AG10803 (cell line): ENCODE results near the gene FAM78A.

Source experiments
- DNase-seq: peaks from one replicate; pipeline ENCODE4 v3.0.0; 2010; ENCODE audit warnings: low read depth
- H3K4me3 ChIP-seq: 2 replicates; pipeline ENCODE4 v1.5.1; 2011; ENCODE audit warnings: mild to moderate bottlenecking, low read length, control low read depth
- TF ChIP-seq, protein P1 (sequence below): conservative IDR thresholded peaks from 2 replicates; pipeline ENCODE4 v1.5.1; 2011; ENCODE audit warnings: mild to moderate bottlenecking, low read length, control low read depth, inconsistent platforms

FAM78A gene

DNA sequence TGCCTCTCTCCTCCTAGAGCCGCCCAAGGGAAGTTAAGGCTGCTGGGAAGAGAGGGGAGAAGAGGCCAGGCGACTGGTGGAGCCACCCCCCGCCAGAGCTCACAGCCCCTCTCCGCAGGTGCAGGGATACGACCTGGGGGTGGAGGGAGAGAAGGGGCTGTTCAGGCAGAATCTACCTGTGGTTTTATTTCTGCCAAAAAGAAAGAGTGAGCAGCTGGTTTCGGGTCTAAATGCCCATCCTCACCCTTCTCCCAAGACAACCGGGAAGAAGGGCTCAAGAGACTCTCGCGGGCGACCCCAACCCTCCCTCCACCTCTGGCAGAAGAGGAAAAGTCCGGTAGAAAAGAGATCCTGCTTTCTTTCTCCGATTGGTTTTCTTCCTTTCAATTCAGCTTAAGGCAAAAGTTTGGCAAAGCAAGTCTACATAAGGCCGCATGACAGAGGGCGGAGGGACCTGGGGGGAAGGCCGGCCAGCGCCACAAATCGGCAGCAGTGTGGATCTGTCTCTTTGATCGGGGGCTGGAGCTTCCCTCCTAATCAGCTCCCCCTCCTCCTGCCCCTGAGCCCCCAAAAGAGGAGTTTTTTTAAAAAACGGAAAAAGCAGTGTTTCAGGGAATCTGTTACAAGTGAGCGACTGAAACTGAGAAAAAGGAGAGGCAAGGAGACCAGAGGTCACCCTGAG is 16.3 kb downstream of the FAM78A start:
- no peak for DNase-seq
- H3K4me3 ChIP-seq = no peak overlapping the region
- TF ChIP-seq, protein P1, sequence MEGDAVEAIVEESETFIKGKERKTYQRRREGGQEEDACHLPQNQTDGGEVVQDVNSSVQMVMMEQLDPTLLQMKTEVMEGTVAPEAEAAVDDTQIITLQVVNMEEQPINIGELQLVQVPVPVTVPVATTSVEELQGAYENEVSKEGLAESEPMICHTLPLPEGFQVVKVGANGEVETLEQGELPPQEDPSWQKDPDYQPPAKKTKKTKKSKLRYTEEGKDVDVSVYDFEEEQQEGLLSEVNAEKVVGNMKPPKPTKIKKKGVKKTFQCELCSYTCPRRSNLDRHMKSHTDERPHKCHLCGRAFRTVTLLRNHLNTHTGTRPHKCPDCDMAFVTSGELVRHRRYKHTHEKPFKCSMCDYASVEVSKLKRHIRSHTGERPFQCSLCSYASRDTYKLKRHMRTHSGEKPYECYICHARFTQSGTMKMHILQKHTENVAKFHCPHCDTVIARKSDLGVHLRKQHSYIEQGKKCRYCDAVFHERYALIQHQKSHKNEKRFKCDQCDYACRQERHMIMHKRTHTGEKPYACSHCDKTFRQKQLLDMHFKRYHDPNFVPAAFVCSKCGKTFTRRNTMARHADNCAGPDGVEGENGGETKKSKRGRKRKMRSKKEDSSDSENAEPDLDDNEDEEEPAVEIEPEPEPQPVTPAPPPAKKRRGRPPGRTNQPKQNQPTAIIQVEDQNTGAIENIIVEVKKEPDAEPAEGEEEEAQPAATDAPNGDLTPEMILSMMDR = no peak

DNA sequence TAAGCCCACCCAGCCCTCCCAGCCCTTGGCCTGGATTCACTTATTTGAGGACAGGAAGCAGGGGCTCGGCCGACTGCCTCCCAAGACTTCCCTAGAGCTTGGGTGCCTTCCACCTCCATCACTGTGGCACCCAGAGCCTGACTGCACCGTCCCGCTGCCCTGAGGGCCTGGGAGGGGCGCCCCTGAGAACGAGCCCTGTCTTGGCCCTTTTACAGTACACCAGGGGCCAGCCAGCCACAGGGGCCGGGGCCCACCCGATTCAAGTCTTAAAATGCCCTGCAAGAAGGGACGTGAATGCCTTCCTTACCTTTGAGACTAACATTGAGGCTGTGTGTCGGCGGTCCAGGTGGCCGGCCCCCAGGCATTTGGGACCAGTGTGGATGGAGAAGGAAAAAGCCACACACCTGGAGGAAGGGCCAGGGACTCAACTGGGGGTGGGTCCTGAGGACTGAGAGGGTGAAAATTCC is 16.8 kb downstream of the FAM78A start:
- H3K4me3 ChIP-seq = no peak overlapping the region
- no peak for DNase-seq
- TF ChIP-seq, protein P1 = no peak

DNA sequence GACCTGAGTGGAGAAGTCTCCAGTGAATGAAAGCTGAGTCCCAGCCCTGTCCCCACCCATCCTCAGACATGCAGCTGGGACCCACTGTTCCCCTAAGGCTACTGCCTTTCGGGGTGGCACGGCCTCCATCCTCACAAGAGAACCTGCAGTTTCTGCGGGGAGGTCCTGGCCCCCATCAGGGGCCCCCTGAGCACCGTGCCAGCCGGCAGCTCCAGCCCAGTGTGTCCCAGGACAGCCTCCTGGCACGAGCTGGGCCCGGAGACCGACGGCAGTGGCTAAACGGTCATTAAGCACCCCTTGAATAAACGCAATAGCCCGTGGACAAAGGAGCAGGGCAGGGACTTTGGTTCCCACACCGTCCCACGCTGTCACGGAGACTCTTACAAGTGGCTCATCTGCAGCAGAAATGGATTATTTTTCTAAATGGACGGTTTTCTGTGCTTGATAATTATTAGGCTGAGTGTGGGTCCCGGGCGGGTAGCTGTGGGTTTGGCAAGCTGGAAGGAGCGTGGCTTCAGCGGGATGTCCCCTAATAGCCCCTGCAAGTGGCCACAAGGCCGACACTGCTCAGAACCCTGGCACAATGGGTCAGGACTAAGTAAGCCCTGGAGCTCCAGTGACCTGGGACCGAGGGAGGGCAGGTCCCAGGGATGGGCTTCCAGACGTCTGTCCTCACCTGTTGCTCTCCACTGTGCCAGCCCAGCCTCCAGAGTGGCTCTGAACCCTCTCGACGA is 17.4 kb downstream of the FAM78A start:
- H3K4me3 ChIP-seq = no peak overlapping the region
- TF ChIP-seq, protein P1 = no peak
- DNase-seq = no peak

DNA sequence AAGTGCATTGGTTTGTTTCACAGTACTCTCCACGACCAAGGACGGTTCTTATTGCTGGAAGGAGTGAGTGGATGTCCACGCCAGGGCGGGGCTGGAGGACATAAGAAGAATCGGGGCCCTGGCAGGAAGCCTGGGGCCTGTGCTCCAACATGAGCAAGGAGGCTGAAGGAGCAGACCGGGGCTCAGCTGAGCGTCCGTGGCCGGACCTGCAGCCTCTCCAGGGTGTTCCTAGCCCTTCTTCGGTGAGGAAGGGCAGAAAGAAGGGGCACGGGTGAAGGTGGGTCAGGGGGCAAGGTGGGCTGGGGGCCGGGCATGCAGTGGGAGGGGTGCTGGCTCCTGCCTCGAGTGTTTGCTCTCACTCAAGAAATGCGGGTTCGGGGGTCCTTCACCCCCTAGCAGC is 18.1 kb downstream of the FAM78A start:
- DNase-seq = peak; percentile 36
- TF ChIP-seq, protein P1 = no peak
- no peak overlapping the region for H3K4me3 ChIP-seq

DNA sequence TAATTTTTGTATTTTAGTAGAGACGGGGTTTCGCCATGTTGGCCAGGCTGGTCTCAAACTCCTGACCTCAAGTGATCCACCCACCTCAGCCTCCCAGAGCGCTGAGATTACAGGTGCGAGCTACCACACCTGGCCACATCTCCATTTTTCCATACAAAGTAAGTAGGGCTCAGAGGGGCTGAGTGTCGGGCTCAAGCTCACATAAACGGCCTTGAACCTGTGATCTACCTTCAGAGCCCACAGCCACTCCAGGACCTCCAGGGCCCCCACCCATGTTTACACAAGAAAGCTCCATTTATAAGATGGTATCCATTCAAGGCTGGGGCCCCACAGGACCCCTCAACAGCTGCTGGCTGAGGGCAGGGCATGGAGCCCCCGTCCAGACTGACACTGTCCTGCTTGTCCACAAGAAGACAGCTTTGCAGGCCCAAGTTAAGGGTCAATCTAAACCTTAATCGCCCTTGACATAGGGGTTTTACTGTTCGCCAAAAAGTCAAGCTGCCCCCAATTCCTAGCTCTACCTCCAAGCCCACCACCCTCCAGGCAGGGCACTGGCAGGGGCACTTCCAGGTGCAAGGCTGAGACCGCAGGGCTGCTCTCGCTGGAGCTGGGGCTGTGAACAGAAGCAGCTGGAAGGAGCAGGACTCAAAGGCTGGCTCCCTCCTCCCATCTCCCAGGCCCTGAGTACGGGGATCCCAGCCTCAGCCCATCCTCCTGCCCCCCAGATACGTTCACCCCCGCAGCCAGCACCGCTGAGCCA is 18.9 kb downstream of the FAM78A start:
- H3K4me3 ChIP-seq = no peak overlapping the region
- no peak for DNase-seq
- TF ChIP-seq, protein P1 = no peak

GRCh38 chr9:131255676-131256197 is 20.6 kb downstream of the FAM78A start:
- peak overlapping the region; percentile 13; the same call in 1 of the 2 replicates for H3K4me3 ChIP-seq
- DNase-seq = no peak
- TF ChIP-seq, protein P1 = no peak
